ENCODE measurements around the gene EPHB3.

EPHB3 gene

DNA sequence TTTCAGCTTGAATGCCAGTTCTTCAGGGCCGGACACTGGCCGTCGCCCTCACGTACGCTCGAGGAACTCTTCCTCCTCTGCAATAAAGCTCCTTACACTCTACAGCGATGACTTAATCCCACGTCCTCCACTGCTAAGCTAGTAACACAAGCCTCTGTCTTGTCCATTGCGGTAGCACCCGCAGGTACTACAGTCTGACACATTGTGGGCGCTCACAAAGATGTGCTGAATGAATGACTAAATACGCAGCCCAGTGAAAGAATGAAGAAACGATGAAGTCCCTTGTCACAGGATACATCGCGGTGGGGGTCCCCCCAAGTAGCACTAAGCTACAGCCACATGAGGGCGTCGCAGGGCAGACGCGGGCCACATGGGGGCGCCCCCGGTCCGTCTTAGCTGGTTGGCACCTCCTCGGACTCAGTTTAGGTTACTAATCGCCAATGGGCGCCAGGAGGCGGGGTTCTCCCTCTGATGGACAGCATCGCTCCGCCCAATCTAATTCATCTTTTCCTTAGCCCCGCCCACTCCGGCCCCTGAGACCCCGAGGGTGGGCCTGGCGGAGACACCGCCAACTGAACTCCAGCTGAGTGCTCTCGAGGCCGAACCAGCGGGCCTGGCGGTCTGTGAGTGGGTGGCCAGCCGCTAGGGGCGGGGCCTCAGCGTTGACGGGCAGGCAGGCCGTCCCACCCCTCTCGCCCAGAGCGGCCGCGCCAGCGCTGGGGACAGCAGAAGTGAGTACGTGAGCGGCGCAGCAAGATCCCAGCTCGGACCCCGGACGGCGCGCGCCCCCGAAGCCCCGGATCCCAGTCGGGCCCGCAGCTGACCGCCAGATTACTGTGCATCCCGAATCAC lies at the start of gene EPHB3:
Gene EPHB3 (plus strand): TSS at position 725 of the 852 bp plus-strand sequence. CDS start 451 bp downstream, outside the sequence.
- peak; percentile 87 to 90 for DNase-seq (ENCODE audit: low read depth in 2 of 2)

DNA sequence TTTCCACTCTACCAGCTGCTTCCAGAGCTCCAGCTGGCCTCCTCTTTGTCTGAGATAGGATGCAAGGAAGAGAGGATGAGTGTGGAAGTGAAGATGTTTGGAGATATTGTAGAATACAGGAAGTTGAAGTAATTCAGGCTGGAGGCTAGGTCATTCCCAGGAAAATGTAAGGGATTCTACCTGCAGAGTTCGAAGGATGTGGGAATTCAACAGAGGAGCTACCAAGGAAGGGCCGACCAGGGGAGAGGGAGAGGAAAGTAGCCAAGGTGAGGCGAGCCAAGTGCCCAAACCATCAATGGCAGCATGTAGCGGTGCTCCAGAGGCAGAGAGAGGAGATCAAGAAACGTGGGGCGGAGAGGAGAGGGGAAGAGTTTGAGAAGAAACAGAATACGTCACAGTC lies 49.0 kb upstream of the EPHB3 start:
- DNase-seq (ENCODE audit: low read depth in 2 of 2), result no peak

DNA sequence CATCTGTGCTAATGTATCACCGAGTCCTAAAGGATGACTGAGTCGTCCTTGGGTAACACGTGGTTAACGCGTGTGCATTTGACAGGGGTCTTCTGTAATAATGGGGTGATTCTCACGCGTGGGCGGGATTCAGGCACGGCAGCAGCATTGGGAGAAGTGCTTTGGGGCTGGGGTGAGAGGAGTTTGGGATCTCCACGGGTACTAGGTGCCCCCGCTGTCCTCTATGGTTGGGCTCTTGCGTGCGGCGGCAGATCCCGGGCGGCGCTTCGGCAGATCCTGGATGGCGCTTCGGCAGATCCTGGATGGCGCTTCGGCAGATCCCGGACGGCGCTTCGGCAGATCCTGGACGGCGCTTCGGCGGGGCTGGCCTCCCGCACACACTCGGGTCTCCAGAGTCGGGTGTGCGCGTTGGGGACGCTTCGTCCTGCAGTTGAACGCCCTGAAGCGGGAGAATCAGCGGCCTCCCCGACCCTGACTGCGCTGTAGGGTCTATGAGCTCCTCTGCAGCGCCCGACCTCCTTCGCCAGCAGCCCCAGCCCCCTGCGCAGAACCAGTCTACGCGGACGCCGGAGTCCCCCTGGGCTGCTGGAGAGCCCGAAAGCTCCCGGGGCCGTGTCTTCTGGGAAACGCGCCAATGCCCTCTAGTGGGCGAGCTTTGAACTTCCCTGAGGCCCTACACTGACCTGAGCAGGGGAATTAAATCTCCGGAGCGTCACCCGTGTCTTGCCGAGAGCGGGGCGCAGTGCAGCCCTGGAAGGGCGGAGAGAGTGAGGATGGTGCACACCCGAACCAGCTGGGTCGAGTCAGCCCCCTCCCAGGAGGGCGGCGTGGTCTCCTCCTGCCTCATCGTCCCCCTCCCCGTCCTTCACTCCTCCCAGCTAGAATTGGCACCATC lies 48.1 kb upstream of the EPHB3 start:
- peak; percentile 72 to 73 for DNase-seq (ENCODE audit: low read depth in 2 of 2)

DNA sequence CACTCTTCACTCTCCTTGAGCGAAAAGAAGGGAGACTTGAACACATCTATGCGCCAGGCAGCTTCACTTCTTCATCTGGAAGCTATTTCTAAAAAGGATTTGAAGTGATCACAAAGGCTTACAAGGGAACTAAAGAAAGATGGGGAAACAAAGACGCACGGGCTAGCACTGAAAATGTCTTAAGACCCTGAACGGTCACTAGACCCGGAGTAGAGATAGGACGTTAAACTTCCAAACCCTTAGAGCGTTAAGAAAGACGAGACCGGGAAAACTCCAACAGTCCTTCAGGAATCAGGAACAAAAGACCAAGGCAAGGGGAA lies 47.5 kb upstream of the EPHB3 start:
- DNase-seq (ENCODE audit: low read depth in 2 of 2), result no peak

DNA sequence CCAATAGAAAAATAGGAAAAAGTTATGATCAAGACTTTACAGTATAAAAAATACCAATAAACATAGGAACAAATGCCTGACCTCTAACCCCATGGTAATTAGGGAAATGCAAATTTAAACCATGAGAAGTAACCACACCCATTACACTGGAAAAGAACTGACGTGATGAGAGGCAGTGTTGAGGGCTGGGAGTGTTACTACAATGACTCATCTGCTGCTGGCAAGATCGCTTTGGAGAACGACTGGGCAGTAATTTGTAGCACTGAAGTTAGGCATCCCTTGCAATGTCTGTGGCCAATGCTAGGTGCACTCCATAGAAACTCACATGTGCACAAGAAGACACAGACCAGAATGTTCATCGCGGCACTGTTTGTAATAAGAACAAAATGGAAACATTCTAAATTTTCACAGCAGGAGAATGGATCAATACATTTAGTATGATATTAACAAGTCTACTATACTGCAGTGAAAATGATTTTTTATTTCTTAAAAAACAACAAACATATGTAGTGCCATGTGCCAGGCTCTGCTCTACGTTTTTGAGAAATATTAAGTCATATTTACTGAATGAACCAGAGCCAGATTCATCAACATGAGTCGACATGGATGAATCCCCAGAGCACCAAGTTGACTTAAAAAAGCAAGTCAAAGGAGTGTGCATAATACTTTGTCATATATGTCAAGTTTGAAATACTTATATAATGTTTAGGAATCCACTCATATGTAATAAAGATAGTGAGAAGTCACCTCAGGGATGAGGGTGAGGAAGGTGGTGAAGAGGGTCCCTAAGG lies 37.6 kb upstream of the EPHB3 start:
- no peak for DNase-seq (ENCODE audit: low read depth in 2 of 2)

DNA sequence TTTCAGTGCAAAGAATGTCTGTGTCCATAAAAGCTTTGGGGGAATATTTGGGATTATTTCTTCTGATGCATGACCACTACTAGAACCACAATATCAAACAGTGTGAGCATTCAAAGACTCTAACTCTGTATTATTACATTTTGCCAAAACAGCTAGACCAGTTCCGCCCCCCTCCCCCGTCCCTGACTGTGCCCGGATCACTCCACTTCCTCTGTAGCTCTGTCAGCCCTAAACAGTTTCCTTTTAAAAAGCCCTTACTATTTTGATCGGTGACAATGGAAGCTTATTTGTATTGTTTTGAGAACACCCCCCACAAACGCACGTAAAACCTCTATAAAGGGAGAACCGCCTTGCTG lies 36.6 kb upstream of the EPHB3 start:
- DNase-seq (ENCODE audit: low read depth in 2 of 2), result no peak

DNA sequence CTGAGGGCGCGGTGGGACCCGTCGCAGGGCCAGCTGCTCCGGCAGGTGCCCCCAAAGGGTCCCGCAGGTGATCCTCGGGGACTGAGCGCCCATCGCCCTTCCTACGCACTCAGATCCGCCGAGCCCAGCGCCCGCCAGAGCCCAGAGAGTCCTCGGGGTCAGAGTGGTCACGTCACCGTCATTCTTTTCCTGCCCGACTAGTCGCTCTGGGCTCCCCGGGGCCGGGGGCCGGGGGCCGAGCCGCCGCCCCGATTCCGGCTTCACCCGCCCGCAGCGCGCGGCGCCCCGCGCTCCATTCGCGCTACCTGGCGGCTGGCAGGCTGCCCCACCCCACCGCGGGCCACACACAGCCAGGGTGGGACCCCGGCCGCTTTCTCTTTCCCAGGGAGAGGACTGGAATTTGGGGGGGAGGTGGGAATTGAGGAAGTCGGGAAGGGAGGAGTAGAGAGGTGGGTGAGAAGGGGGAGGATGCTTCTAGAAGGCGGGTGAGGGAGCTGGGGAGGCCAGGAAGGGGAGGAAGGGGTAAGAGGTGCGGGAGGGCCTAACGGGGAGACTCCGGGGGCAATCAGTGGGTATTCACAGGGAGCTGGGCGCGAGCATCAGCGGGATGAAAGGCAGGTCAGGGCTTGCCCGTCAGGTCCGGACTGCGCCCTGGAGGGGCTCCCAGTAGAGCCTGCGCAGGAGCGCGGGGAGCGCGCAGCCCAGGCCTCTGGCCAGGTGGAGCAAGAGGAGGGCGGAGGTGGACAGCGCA lies 36.1 kb upstream of the EPHB3 start:
- no peak for DNase-seq (ENCODE audit: low read depth in 2 of 2)

DNA sequence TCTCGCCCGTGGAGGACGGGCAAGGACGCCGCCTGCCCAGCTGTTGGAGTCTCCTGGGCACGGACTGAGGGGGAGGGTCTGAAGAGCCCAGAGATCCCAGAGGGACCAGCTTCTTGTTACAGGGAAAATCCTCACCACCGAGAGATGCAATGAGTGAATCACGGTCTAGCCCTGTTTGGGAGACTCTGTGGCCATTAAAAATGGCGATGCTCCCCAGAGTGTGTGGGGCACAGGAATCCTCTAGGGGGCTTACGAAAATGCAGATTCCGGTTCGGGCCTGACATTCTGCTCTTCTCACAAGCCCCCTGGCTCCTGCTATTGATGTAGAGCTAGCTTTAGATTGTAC lies 35.5 kb upstream of the EPHB3 start:
- no peak for DNase-seq (ENCODE audit: low read depth in 2 of 2)

DNA sequence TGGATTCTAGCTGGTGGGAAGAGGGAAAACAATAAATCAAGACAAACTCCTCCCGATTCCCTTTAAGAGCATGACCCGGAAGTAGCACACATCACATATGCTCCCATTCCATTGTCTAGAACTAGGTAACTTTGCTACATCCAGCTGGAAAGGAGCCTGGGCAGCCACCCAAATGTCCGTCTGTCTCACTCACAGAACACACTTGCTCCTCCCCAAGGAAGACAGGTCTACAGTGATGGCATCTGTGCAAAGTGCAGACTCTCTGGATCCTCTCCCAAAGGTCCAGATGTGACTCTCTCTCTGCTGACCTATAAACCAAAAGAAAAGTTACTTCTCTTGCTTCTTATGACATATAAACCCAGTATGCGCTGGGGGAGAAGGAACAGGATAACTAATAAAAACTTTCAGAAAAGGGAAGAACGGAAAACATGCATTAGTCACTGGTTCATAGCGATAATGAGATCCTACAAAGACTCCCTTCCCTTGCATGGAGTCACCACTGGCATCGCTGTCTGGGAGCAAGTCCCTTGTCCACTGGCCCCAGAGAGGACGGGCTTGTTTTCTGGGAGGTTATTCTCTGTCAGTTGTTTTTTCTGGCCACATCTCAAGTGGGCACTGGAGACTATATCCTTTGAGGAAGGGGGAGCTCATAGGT lies 29.8 kb upstream of the EPHB3 start:
- DNase-seq (ENCODE audit: low read depth in 2 of 2), result no peak

DNA sequence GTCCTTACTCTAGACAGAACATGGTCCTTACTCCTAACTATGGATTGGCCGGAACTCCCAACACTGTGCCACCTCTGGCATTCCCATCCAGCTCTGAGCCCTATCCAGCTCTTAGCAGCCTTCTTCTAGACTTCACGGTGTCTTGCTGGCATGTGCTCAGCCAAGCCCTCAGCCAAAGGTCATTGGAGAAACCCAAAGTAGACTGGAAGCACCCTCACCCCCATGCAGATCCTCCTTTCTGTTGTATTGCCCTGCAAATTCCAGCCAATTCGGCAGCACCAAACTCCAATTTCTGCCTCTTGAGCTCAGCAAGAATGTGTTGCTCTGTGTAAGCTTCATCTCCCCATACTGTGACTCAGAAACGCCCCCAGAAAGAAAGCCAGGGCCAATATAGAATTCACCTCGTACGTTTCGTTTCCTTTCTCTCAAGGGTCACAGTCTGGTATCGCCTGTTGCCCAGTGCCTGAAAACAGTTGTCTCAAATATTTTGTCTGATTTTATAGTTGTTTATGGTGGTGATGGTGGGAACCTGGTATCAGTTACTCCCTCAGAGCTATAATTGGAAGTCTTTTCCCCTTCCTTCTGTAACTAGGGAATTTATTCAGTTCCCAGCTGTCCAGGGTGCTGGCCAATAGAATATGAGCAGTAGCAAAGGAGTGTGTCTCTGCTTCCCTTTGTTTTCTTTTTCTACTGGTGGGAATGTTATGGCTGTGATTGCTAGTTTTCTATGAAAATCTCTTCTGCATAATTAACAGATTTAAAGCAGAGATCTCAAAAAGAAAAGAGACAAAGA lies 28.4 kb upstream of the EPHB3 start:
- no peak for DNase-seq (ENCODE audit: low read depth in 2 of 2)

DNA sequence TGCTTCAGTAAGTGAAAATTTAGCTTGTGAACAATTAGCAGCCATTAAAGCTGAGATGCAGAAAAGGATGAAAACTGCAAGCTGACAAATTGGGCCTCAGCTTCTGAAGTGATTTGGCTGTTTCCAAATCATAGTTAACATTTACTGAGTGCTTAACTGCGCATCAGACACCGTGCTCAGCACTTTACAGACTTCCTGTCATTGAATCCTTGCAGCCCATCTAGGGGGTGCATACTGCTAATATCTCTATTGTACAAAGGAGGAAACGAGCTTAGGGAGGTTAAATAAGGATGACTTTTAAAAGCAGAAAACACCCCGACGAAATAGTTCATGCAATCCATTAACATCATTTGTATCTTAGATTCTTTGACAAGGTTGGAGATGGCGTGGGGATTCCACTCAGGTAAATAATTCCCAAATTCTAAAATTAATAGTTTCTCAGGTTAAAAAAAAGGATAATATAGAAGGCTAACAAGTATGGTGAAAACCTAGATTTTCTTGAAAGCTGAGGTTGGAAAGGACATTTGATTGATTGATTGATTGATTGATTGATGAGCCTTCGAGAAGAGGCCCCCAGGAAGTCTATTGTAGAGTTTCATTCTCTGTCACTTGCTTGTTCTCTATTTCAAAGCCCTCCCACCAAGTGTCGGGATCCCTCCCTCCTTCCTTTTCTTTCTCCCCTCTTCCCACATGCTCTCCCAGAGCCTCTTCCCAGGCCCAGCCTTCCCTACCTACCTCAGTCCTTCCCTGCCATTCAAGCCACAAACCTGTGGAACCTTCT lies 23.5 kb upstream of the EPHB3 start:
- no peak for DNase-seq (ENCODE audit: low read depth in 2 of 2)

DNA sequence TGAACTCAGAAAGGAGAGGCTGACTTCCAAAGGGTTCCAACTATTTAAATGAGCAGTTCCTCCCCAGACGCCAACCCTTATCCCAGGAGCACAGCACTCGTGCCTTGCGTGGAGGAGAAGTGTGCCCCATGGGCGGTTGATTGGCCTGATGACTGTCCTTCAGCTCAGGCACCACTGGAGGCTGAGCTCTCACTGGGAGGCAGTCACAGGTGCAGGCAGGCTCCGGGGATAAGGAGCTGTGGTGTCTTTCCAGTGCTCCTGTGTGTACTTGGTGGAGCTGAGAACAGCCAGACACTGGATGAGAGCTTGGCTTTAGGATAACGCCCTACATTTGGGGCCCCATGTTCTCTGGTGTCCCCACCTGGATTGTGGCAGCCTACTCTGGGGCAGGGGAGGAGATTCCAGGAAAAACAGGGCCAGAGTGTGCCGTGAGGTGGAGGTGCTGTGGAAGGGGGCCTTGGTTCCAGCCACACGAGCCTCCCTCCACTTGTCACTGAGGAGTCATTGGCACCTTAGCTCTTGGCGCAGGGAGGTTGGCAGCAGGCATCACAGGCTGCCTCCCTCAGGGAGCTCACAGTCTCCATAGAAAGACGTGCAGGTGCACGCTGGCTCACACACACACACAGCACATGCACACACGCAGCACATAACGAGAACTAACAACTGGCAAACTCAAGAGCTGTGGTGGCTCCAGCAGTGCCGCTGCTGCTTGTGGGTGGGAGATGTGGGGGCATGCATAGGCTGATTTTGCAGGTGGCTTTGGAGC lies 22.7 kb upstream of the EPHB3 start:
- DNase-seq (ENCODE audit: low read depth in 2 of 2), result no peak

DNA sequence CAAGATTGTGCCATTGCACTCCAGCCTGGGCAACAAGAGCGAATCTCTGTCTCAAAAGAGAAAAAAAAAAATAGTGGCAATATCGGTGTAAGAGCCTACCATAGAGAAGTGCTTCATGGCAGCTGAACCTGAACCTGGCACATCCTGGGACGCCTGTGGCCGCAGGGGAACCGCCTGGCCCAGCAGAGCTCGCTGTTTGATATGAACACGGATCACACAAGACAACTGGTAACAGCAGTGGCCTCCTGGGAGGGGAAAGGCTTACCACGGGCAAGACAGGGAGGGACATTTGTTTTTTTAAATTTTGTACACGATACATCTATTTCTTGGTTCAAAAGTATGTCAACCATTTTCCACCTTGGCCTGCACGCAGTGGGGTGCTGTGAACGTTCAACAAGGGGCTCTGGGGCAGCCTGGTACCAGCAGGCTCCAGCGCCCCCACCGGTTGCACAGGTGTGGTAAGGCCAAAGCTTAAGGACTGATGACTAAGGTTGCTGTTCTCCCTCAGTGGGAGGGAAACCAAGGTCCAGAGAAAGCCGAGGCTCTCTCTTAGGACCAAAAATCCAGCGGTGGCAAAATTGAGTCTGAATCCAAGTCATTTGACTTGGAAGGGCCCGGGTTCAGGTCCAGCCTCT lies 21.7 kb upstream of the EPHB3 start:
- DNase-seq (ENCODE audit: low read depth in 2 of 2), result no peak

DNA sequence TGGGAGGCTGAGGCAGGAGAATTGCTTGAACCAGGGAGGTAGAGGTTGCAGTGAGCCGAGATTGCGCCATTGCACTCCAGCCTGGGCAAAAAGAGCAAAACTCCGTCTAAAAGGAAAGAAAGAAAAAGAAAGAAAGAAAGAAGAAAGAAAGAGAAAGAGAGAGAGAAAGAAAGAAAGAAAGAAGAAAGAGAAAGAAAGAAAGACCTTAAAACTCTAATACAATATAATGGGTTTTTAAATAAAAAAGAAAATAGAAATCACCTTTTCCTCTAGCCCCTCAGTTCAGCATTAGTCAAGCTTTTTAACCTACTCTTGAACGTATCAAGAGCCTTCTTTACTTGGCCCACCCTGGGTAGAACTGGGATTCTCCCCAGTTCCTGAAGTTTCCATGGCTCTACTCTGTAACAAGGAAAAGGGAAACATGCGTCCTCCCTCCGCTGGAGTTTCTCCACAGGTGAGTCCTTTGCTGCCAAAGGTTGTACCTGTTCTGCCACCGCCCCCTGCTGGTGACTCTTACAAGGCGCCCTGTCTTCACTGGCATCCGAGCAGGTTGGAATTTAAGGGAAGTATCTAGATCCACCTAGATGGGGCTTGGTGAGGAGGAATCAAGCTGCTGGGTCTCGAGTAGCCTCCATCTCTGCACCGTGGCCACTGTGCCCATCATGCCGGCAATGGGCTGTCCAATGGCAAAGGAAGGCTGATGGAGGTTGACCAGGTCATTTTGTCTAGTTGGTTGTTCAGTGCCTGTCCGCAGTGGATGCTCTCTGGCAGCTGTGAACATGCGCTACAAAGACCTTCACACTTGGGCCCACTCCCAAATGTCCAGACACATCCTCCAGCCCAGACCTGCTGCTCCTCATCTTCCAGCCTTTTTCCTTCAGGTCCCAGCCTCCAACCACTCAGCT lies 20.6 kb upstream of the EPHB3 start:
- DNase-seq (ENCODE audit: low read depth in 2 of 2), result peak; percentile 38 to 41

DNA sequence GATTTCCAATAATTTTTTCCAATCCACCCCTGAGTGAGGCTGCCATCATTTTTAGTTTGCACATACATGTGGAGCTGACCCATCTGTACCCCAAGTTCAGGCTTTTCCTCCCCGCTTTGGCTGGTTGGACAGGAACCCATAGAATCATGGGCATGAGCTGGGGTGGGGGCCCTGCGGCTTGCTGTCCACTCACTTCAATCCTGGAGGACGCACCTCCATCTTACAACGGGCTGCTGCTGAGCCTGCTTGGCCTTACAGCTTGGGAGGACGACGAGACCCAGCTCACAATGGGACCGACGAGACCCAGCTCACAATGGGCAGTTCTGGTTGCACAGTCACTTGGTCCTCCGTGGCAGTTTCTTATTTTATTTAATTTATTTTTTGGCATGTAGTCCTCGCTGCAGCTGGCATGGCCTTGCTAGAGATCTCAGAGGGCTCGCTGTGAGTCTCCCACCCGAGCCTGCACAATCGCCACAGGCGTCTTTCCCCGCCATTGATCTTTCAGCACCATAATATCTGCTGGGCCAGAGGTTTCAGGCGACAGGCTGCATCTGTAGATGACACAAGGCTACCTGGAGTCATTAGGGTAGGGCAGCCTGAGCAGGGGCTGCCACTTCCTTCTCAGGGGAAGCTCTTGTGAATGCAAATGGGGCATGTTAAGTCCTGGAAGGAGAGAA lies 19.6 kb upstream of the EPHB3 start:
- DNase-seq (ENCODE audit: low read depth in 2 of 2), result no peak

DNA sequence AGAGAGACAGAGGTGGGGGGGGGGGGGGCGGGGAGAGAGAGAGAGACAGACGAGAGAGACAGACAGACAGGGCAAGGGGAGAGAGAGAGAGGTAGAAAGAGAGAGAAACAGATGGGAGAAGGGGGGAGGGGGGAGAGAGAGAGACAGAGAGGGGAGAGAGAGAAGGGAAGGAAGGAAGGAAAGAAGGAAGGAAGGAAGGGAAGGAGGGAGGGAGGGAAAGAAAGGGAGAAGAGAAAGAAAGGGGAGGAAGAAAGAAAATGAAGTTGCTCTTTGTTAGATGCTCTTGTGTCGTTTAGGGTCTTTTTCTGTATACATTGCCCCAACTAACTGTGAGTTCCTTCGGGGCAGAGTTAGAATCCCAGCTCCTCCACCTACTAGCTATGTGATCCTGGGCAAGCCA lies 19.0 kb upstream of the EPHB3 start:
- DNase-seq (ENCODE audit: low read depth in 2 of 2), result no peak

DNA sequence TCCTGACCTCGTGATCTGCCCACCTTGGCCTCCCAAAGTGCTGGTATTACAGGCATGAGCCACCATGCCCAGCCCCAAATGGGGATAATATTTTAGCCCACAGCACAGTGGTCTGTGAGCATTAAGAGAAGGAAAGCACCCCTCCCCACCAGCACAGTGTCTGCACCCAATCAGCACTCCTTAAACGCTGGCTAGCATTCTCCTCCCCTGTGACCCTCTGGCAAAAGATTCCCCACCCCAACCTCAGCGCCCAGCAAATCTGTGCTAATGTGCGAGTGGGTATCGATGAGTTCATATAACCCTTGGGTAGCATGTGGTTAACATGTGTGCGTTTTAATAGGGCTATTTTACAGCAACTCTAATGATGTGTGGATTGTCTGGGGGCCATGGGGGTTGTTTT lies 18.3 kb upstream of the EPHB3 start:
- DNase-seq (ENCODE audit: low read depth in 2 of 2), result no peak

All from stimulated activated CD8-positive, alpha-beta memory T cell treated with anti-CD3 and anti-CD28 coated beads, Interleukin-15, amount 100 ng/mL, for 48 hours (primary cell).